Transverse colon (tissue), 4 donors: ENCODE data around the gene PDE8B. TPM values are rescaled to one million over a fixed set of nuclear protein-coding genes. Genes with fewer than 3 reads are reported as not detected.

Experiments used
- DNase-seq: peaks from one replicate; pipeline ENCODE4 v3.0.0-alpha.2; 2019
- H3K27ac ChIP-seq, 4 donors: fragments of 200-600 bp; sonication (generic); 2 replicates each; pipeline ENCODE4 v1.5.1; 2016 to 2018; ENCODE audit warnings: inconsistent platforms in 4 of 4
- H3K27me3 ChIP-seq: fragments of 200-600 bp; sonication (generic); 2 replicates; pipeline ENCODE4 v1.5.1; 2017; ENCODE audit warnings: inconsistent platforms
- H3K36me3 ChIP-seq, 4 donors: fragments of 200-600 bp; sonication (generic); 2 replicates each; pipeline ENCODE4 v1.5.1; 2017 to 2019; ENCODE audit warnings: inconsistent platforms in 4 of 4
- H3K4me1 ChIP-seq, 4 donors: fragments of 200-600 bp; sonication (generic); 2 replicates each; pipeline ENCODE4 v1.5.1; 2017 to 2020; ENCODE audit warnings: inconsistent platforms in 4 of 4
- H3K4me3 ChIP-seq, 4 donors: fragments of 200-600 bp; sonication (generic); 1 replicate in 1 of 4; 2 replicates in 3 of 4; pipeline versions ENCODE4 v1.5.1 to v1.6.1; 2017 to 2019; ENCODE audit warnings: inconsistent platforms in 4 of 4
- H3K9me3 ChIP-seq, 2 donors: fragments of 200-600 bp; sonication (generic); 2 replicates each; pipeline ENCODE4 v1.5.1; 2017 to 2019; ENCODE audit warnings: inconsistent platforms in 2 of 2
- EP300 ChIP-seq: sonication (generic); formaldehyde crosslinking; IDR thresholded peaks from one replicate; pipeline ENCODE4 v1.6.1; 2017; ENCODE audit warnings: antibody characterized with exemption, low read depth
- POLR2A ChIP-seq: fragments of 450-650 bp; IDR thresholded peaks from one replicate; pipeline ENCODE4 v1.6.1; 2016; ENCODE audit warnings: antibody characterized with exemption, mild to moderate bottlenecking, moderate library complexity
- POLR2AphosphoS5 ChIP-seq, 3 donors: sonication (generic); formaldehyde crosslinking; IDR thresholded peaks; one replicate each; pipeline ENCODE4 v1.6.1; 2016; ENCODE audit warnings: antibody characterized with exemption in 3 of 3
- WGBS, 2 donors: methylation state at CpG; one replicate each; pipeline ENCODE4 v1.1.5; 2018; ENCODE audit warnings: low coverage in 1 of 2; 5-methylcytosine and 5-hydroxymethylcytosine counted together
- in situ Hi-C, 4 donors: fragments of 200-750 bp; cut with MboI; loops; one replicate each; pipeline versions ENCODE4 v1.15.0 to v1.15.1; 2017; ENCODE audit warnings: low sequenced_read_pairs in 3 of 4, low pct_ligation_motif_present in 1 of 4, low pct_unique_long_range_greater_than_20kb in 1 of 4
- intact Hi-C: fragments of 100-400 bp; cut with DNase I; formaldehyde crosslinking; loops from one replicate; pipeline ENCODE4 v1.15.1; 2023; ENCODE audit warnings: low total_unique reads
- total RNA-seq, 4 donors: library from RNA; depleted of rRNA; stranded (reverse); fragments of >200 nt; gene quantifications; one replicate each; pipeline ENCODE4 v1.1.0, GENCODE V29; 2016
- TF ChIP-seq, protein P1 (sequence below), 5 experiments: fragments of 200-600 bp in 3 of 5; fragments of 450-650 bp in 2 of 5; sonication (generic) in 3 of 5; IDR thresholded peaks; 1 replicate in 2 of 5; 2 replicates in 3 of 5; pipeline ENCODE4 v1.5.1; 2016 to 2017; ENCODE audit warnings: antibody characterized with exemption in 5 of 5, inconsistent platforms in 3 of 5, mild to moderate bottlenecking in 2 of 5, moderate library complexity in 1 of 5

The PDE8B gene
- total RNA-seq, 4 donors from 2014 or later: 0.40 to 22.4 (median 1.2) TPM

DNA sequence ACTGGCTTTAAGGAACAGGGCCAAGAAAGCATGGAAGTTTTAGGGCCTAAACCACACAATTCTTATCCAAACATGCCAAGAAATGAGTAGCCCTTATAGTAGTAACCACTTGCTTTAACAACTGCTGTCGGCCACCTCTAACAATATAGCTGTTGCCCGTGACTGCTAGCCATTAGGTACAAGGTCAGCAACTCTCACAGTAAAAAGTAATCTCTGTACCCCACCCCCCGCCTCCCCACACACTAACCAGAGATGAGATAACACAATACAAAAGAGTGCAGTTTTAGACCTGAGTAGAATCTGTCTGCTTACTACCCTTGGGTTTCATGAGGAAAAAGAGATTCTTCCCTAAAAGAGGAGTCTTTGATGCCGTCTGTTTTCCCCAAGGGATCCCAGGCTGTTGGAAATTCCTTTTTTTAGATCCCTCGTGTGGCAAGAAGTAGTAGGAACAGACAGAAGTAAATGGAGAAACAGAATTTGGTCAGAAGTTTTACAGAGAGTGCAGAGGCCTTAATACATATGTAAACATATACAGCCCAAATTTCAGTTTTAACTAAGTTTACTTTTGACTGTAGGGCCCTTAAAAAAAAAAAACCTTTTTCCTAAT is 187.3 kb downstream of the PDE8B start:
- DNase-seq: no peak
- Histone ChIP-seq H3K4me3 (no peak overlapping the region), H3K36me3 (no peaks in the 10 kb centered on the region), H3K27me3 (no peaks in the 10 kb centered on the region), H3K27ac (no peak overlapping the region), H3K9me3 (no peaks in the 10 kb centered on the region), H3K4me1 (no peaks in the 10 kb centered on the region)
- 75 to 89% methylated on average over 2 to 5 of the region's 5 CpGs for WGBS, 2 donors
- intact Hi-C loops: no loop called here
- in situ Hi-C loops: no loop called here
- TF ChIP-seq, protein P1, sequence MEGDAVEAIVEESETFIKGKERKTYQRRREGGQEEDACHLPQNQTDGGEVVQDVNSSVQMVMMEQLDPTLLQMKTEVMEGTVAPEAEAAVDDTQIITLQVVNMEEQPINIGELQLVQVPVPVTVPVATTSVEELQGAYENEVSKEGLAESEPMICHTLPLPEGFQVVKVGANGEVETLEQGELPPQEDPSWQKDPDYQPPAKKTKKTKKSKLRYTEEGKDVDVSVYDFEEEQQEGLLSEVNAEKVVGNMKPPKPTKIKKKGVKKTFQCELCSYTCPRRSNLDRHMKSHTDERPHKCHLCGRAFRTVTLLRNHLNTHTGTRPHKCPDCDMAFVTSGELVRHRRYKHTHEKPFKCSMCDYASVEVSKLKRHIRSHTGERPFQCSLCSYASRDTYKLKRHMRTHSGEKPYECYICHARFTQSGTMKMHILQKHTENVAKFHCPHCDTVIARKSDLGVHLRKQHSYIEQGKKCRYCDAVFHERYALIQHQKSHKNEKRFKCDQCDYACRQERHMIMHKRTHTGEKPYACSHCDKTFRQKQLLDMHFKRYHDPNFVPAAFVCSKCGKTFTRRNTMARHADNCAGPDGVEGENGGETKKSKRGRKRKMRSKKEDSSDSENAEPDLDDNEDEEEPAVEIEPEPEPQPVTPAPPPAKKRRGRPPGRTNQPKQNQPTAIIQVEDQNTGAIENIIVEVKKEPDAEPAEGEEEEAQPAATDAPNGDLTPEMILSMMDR (IDR thresholded peaks at IDR 0.05): no peak
- no peak for TF ChIP-seq EP300
- TF ChIP-seq POLR2AphosphoS5 (IDR thresholded peaks at IDR 0.05): no peak
- TF ChIP-seq POLR2A: no peak

DNA sequence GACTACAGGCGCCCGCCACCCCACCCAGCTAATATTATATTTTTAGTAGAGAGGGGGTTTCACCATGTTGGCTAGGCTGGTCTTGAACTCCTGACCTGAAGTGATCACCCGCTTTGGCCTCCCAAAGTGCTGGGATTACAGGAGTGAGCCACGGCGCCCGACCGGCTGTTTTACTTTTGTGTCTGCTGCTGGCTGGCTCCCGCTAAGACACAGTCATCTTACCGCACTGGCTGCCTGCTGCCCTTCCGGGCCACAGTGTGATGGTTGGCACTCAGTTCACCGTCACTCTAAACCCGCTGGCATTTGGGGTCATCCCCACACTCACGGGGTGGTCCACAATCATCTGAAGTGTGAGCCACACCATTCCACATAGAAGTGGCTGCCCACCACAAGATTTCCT is 188.0 kb downstream of the PDE8B start:
- H3K9me3 ChIP-seq: no peaks in the 10 kb centered on the region
- DNase-seq: no peak
- in situ Hi-C loops: no loop called here
- H3K4me3 ChIP-seq: no peak overlapping the region
- 96% methylated on average over 5 to 13 of the region's 13 CpGs for WGBS, 2 donors
- no peak for TF ChIP-seq POLR2AphosphoS5 (IDR thresholded peaks at IDR 0.05)
- TF ChIP-seq, protein P1 (IDR thresholded peaks at IDR 0.05): no peak
- intact Hi-C loops: no loop called here
- no peaks in the 10 kb centered on the region for H3K4me1 ChIP-seq
- no peak overlapping the region for H3K27ac ChIP-seq
- H3K36me3 ChIP-seq: no peaks in the 10 kb centered on the region
- H3K27me3 ChIP-seq: no peaks in the 10 kb centered on the region

DNA sequence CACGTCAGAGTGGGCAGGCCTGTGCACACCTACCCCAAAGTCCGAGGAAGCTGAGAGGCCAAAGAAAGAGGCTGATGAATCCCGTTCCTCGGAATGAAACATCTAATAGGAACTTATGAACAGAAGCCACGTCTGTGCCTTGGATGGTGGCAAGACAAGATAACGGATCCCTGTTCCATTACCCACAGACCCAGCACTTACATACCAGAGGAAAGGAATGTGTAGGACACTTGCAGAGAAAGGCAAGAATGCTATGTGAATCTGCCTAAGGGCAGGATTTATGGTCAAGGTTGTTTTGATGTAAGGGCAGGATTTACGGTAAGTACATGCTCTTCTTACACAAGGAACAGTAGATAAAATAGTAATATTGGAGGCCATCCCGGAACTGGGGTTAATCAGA is 188.4 kb downstream of the PDE8B start:
- 63 to 83% methylated on average over 4 to 8 of the region's 8 CpGs for WGBS, 2 donors
- H3K27ac ChIP-seq: no peak overlapping the region
- intact Hi-C loops: no loop called here
- no peaks in the 10 kb centered on the region for H3K9me3 ChIP-seq
- no peaks in the 10 kb centered on the region for H3K36me3 ChIP-seq
- TF ChIP-seq EP300: no peak
- TF ChIP-seq POLR2A: no peak
- TF ChIP-seq, protein P1 (IDR thresholded peaks at IDR 0.05): no peak
- TF ChIP-seq POLR2AphosphoS5 (IDR thresholded peaks at IDR 0.05): no peak
- H3K4me1 ChIP-seq: no peaks in the 10 kb centered on the region
- in situ Hi-C loops: no loop called here
- DNase-seq: no peak
- no peak overlapping the region for H3K4me3 ChIP-seq
- H3K27me3 ChIP-seq: no peaks in the 10 kb centered on the region

DNA sequence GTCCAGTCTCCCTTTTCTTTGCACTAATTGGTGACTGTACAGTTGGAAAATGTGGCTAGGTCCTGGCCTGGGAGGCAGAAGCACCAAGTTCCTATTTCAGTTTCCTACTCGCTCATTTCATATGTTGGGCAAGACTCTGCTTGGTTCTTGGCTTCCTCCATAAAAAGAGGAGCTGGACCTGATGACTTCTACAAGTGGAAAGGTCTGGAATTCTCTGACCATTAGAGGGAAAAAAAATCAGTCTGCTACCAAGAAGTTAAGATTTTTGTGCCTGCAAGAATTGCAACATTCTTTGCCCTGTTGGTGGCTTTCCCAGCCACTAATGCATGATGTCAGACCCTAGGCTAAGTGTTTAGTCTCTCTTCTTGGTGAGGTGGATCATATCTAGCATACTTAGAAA is 190.2 kb downstream of the PDE8B start:
- TF ChIP-seq POLR2AphosphoS5 (IDR thresholded peaks at IDR 0.05) (no peak), POLR2A (no peak), EP300 (no peak)
- TF ChIP-seq, protein P1 (IDR thresholded peaks at IDR 0.05): no peak

More for the DNA sequence above, 190.2 kb downstream of the PDE8B start:
- no peaks in the 10 kb centered on the region for H3K4me1 ChIP-seq
- H3K9me3 ChIP-seq: no peaks in the 10 kb centered on the region
- H3K27me3 ChIP-seq: no peaks in the 10 kb centered on the region
- H3K4me3 ChIP-seq: no peak overlapping the region
- H3K27ac ChIP-seq: no peak overlapping the region
- DNase-seq: no peak
- 83% methylated on average over 1 of the region's 1 CpG; no CpG with 5 or more reads in 1 of the 2 donors for WGBS, 2 donors
- in situ Hi-C loops (no loop called here), intact Hi-C loops (loop anchor here (5.0 kb wide), 1 partner anchor 1772 kb away; no protein-coding TSS in a partner anchor)
- H3K36me3 ChIP-seq: no peaks in the 10 kb centered on the region
